ENCODE results near the gene SPTBN1. TPM values are rescaled to one million over a fixed set of nuclear protein-coding genes. Genes with fewer than 3 reads are reported as not detected.

The SPTBN1 gene
- total RNA-seq, 4 donors from 2014 or later = 132 to 239 (median 195) TPM

GRCh38 chr2:54626131-54626530 lies 170.0 kb downstream of the SPTBN1 start:
- DNase-seq (ENCODE audit: low spot score in 2 of 2) = no peak
- H3K4me3 ChIP-seq (ENCODE audit: low read depth, poor library complexity, severe bottlenecking) = no peak overlapping the region
- TF ChIP-seq POLR2A (IDR thresholded peaks at IDR 0.05) (no peak), CTCF (IDR thresholded peaks at IDR 0.05) (no peak)
- intact Hi-C loops (cut with DNase I; ENCODE audit: low total_unique reads) = no loop called here
- 92 to 93% methylated on average over 7 of the region's 7 CpGs for WGBS, 2 donors

- intact Hi-C loops (cut with DNase I; ENCODE audit: low total_unique reads) = no loop called here
These were observed 170.8 kb downstream of the SPTBN1 start for GRCh38 chr2:54626884-54627283.

GRCh38 chr2:54627973-54628372 lies 171.8 kb downstream of the SPTBN1 start:
- intact Hi-C loops (cut with DNase I; ENCODE audit: low total_unique reads) = no loop called here
- 95 to 97% methylated on average over 6 of the region's 6 CpGs for WGBS, 2 donors
- no peak overlapping the region for H3K4me3 ChIP-seq (ENCODE audit: low read depth, poor library complexity, severe bottlenecking)

More at GRCh38 chr2:54626884-54627283, 170.8 kb downstream of the SPTBN1 start:
- WGBS, 2 donors = 98% methylated on average over 2 of the region's 2 CpGs
- no peak for DNase-seq (ENCODE audit: low spot score in 2 of 2)
- no peak for TF ChIP-seq CTCF (IDR thresholded peaks at IDR 0.05)
- no peak overlapping the region for H3K4me3 ChIP-seq (ENCODE audit: low read depth, poor library complexity, severe bottlenecking)

GRCh38 chr2:54628418-54628817 lies 172.3 kb downstream of the SPTBN1 start:
- no peak for DNase-seq (ENCODE audit: low spot score in 2 of 2)
- no peak overlapping the region for H3K4me3 ChIP-seq (ENCODE audit: low read depth, poor library complexity, severe bottlenecking)
- no peak for TF ChIP-seq POLR2A (IDR thresholded peaks at IDR 0.05)
- TF ChIP-seq CTCF (IDR thresholded peaks at IDR 0.05) = no peak
- WGBS, 2 donors = 87 to 92% methylated on average over 5 of the region's 5 CpGs
- intact Hi-C loops (cut with DNase I; ENCODE audit: low total_unique reads) = no loop called here

More at GRCh38 chr2:54627973-54628372, 171.8 kb downstream of the SPTBN1 start:
- DNase-seq (ENCODE audit: low spot score in 2 of 2) = no peak
- TF ChIP-seq CTCF (IDR thresholded peaks at IDR 0.05) (no peak), POLR2A (IDR thresholded peaks at IDR 0.05) (no peak)

- 95% methylated on average over 30 of the region's 30 CpGs for WGBS, 2 donors
- intact Hi-C loops (cut with DNase I; ENCODE audit: low total_unique reads) = no loop called here
- H3K4me3 ChIP-seq (ENCODE audit: low read depth, poor library complexity, severe bottlenecking) = no peak overlapping the region
- no peak for DNase-seq (ENCODE audit: low spot score in 2 of 2)
- TF ChIP-seq CTCF (IDR thresholded peaks at IDR 0.05) (no peak), POLR2A (IDR thresholded peaks at IDR 0.05) (no peak)
These were observed 172.8 kb downstream of the SPTBN1 start for GRCh38 chr2:54628957-54629356.

GRCh38 chr2:54629390-54629789 lies 173.3 kb downstream of the SPTBN1 start:
- TF ChIP-seq POLR2A (IDR thresholded peaks at IDR 0.05) (no peak), CTCF (IDR thresholded peaks at IDR 0.05) (no peak)
- intact Hi-C loops (cut with DNase I; ENCODE audit: low total_unique reads) = no loop called here
- no peak overlapping the region for H3K4me3 ChIP-seq (ENCODE audit: low read depth, poor library complexity, severe bottlenecking)
- WGBS, 2 donors = 96 to 97% methylated on average over 20 of the region's 20 CpGs
- DNase-seq (ENCODE audit: low spot score in 2 of 2) = no peak
